ENCODE measurements around the gene DSCAM.

DSCAM gene

GRCh38 chr21:40797410-40797809, 49.5 kb downstream of the DSCAM start:
- TF ChIP-seq CTCF (IDR thresholded peaks at IDR 0.05; ENCODE audit: low read depth, low read length) = no peak
- H3K4me3 ChIP-seq (ENCODE audit: low read depth, low read length) = no peak overlapping the region

- no peak for TF ChIP-seq CTCF (IDR thresholded peaks at IDR 0.05; ENCODE audit: low read depth, low read length)
- H3K4me3 ChIP-seq (ENCODE audit: low read depth, low read length) = no peak overlapping the region
Observed at GRCh38 chr21:40796464-40796863, 50.5 kb downstream of the DSCAM start.

GRCh38 chr21:40795313-40795712, 51.6 kb downstream of the DSCAM start:
- TF ChIP-seq CTCF (IDR thresholded peaks at IDR 0.05; ENCODE audit: low read depth, low read length) = no peak
- H3K4me3 ChIP-seq (ENCODE audit: low read depth, low read length) = no peak overlapping the region

- no peak overlapping the region for H3K4me3 ChIP-seq (ENCODE audit: low read depth, low read length)
- no peak for TF ChIP-seq CTCF (IDR thresholded peaks at IDR 0.05; ENCODE audit: low read depth, low read length)
Observed at GRCh38 chr21:40792691-40793456, 54.1 kb downstream of the DSCAM start.

- H3K4me3 ChIP-seq (ENCODE audit: low read depth, low read length) = no peak overlapping the region
- no peak for TF ChIP-seq CTCF (IDR thresholded peaks at IDR 0.05; ENCODE audit: low read depth, low read length)
Observed at GRCh38 chr21:40788635-40789034, 58.3 kb downstream of the DSCAM start.

GRCh38 chr21:40783404-40783803, 63.6 kb downstream of the DSCAM start:
- no peak overlapping the region for H3K4me3 ChIP-seq (ENCODE audit: low read depth, low read length)
- no peak for TF ChIP-seq CTCF (IDR thresholded peaks at IDR 0.05; ENCODE audit: low read depth, low read length)

GRCh38 chr21:40770435-40771055, 76.4 kb downstream of the DSCAM start:
- TF ChIP-seq CTCF (IDR thresholded peaks at IDR 0.05; ENCODE audit: low read depth, low read length) = no peak
- H3K4me3 ChIP-seq (ENCODE audit: low read depth, low read length) = no peak overlapping the region

Measured in WI38 (cell line).